IMR-90 (cell line): ENCODE measurements around the gene PIPOX. TPM values are rescaled to one million over a fixed set of nuclear protein-coding genes. Genes with fewer than 3 reads are reported as not detected.

ENCODE experiments used
- ATAC-seq: fragments of 200-7000 bp; cut with Tn5 transposase; 2 replicates; pipeline ENCODE4 v1.9.1; 2020; ENCODE audit warnings: low read depth, mild to moderate bottlenecking, moderate library complexity
- BruUV-seq: library from RNA; stranded (reverse); fragments of 400-500 nt; replicated peaks from 2 replicates; lab custom pipeline; 2021; lab: Mats Ljungman, UMichigan
- CTCF ChIA-PET: fragments of 300-600 bp; formaldehyde crosslinking; extraction: SDS; loops from one replicate; lab custom pipeline; 2021; ENCODE audit warnings: antibody characterized with exemption; lab: Yijun Ruan, JAX
- POLR2A ChIA-PET: fragments of 300-600 bp; sonication (Branson Sonifier 250); formaldehyde crosslinking; loops from one replicate; lab custom pipeline; 2022; ENCODE audit warnings: antibody characterized with exemption; ENCODE audit not compliant: unreplicated experiment; lab: Charles Lee
- DNase-seq: peaks from one replicate; pipeline ENCODE4 v3.0.0; 2013
- H2AFZ ChIP-seq: replicated peaks from 2 replicates; pipeline ENCODE3; 2013; ENCODE audit warnings: low read length, mild to moderate bottlenecking; ENCODE audit not compliant: poor library complexity
- H2AK5ac ChIP-seq: 2 replicates; pipeline ENCODE4 v1.6.1; 2013; ENCODE audit warnings: low read depth, low read length, inconsistent platforms
- H2AK9ac ChIP-seq: replicated peaks from 2 replicates; pipeline ENCODE3; 2013; ENCODE audit warnings: mild to moderate bottlenecking, low read depth, low read length, moderate library complexity; ENCODE audit not compliant: poor library complexity
- H2BK120ac ChIP-seq: 2 replicates; pipeline ENCODE4 v1.6.1; 2013; ENCODE audit warnings: low read depth, low read length, inconsistent platforms
- H2BK15ac ChIP-seq: 3 replicates; pipeline ENCODE4 v1.6.1; 2013; ENCODE audit warnings: low read depth, low read length, inconsistent platforms
- H2BK20ac ChIP-seq: 2 replicates; pipeline ENCODE4 v1.6.1; 2013; ENCODE audit warnings: low read depth, mild to moderate bottlenecking, inconsistent platforms, low read length, moderate library complexity
- H2BK5ac ChIP-seq: 2 replicates; pipeline ENCODE4 v1.6.1; 2013; ENCODE audit warnings: mild to moderate bottlenecking, low read depth, low read length, inconsistent platforms; ENCODE audit not compliant: poor library complexity, severe bottlenecking
- H3K14ac ChIP-seq: replicated peaks from 2 replicates; pipeline ENCODE4 v1.6.1; 2013; ENCODE audit warnings: low read depth, low read length, inconsistent platforms
- H3K18ac ChIP-seq: 2 replicates; pipeline ENCODE4 v1.6.1; 2013; ENCODE audit warnings: low read depth, low read length, control low read depth
- H3K23ac ChIP-seq: 2 replicates; pipeline ENCODE4 v1.6.1; 2013; ENCODE audit warnings: low read depth, low read length, inconsistent platforms
- H3K27ac ChIP-seq: 2 replicates; pipeline ENCODE4 v1.5.1; 2013; ENCODE audit warnings: mild to moderate bottlenecking, control low read depth, low read length; ENCODE audit not compliant: insufficient read depth
- H3K27me3 ChIP-seq: 2 replicates; pipeline ENCODE4 v1.6.1; 2013; ENCODE audit warnings: low read length; ENCODE audit not compliant: control insufficient read depth, insufficient read depth
- H3K36me3 ChIP-seq: 2 replicates; pipeline ENCODE4 v1.6.1; 2013; ENCODE audit warnings: low read length, mixed read lengths; ENCODE audit not compliant: control insufficient read depth, insufficient read depth
- H3K4ac ChIP-seq: 2 replicates; pipeline ENCODE4 v1.6.1; 2013; ENCODE audit warnings: low read depth, low read length, inconsistent platforms
- H3K4me1 ChIP-seq: 2 replicates; pipeline ENCODE4 v1.6.1; 2013; ENCODE audit warnings: low read length, mixed read lengths; ENCODE audit not compliant: control insufficient read depth, insufficient read depth
- H3K4me2 ChIP-seq: 2 replicates; pipeline ENCODE4 v1.6.1; 2013; ENCODE audit warnings: low read depth, mild to moderate bottlenecking, control low read depth, low read length, moderate library complexity
- H3K4me3 ChIP-seq: 2 replicates; pipeline ENCODE4 v1.5.1; 2013; ENCODE audit warnings: low read depth, mild to moderate bottlenecking, control low read depth, low read length, moderate library complexity; ENCODE audit not compliant: insufficient read depth
- H3K56ac ChIP-seq: 2 replicates; pipeline ENCODE4 v1.6.1; 2013; ENCODE audit warnings: low read length, inconsistent platforms; ENCODE audit not compliant: insufficient read depth; ENCODE audit errors: extremely low read depth
- H3K79me1 ChIP-seq, 2 experiments: 2 replicates each; pipeline ENCODE4 v1.6.1; 2013; ENCODE audit warnings: low read length in 2 of 2, inconsistent platforms in 1 of 2, low read depth in 1 of 2
- H3K9ac ChIP-seq: 2 replicates; pipeline ENCODE4 v1.6.1; 2013; ENCODE audit warnings: low read depth, low read length, control low read depth
- H3K9me1 ChIP-seq: 2 replicates; pipeline ENCODE4 v1.6.1; 2013; ENCODE audit warnings: low read length, inconsistent platforms; ENCODE audit not compliant: insufficient read depth
- H3K9me3 ChIP-seq: 2 replicates; pipeline ENCODE4 v1.6.1; 2013; ENCODE audit warnings: low read length; ENCODE audit not compliant: control insufficient read depth, insufficient read depth
- H4K20me1 ChIP-seq: 2 replicates; pipeline ENCODE4 v1.6.1; 2013; ENCODE audit warnings: low read length, inconsistent platforms; ENCODE audit not compliant: insufficient read depth
- H4K5ac ChIP-seq: 2 replicates; pipeline ENCODE4 v1.6.1; 2013; ENCODE audit warnings: mild to moderate bottlenecking, low read depth, low read length, control low read depth
- H4K8ac ChIP-seq, 2 experiments: 2 replicates each; pipeline ENCODE4 v1.6.1; 2013; ENCODE audit warnings: low read depth in 2 of 2, low read length in 2 of 2, control low read depth in 1 of 2, inconsistent platforms in 1 of 2
- H4K91ac ChIP-seq: 2 replicates; pipeline ENCODE4 v1.6.1; 2013; ENCODE audit warnings: low read depth, low read length, inconsistent platforms; ENCODE audit not compliant: insufficient read depth
- BHLHE40 ChIP-seq: fragments of 150-350 bp; IDR thresholded peaks from 2 replicates; pipeline ENCODE4 v1.6.1; 2016; ENCODE audit warnings: mild to moderate bottlenecking, low read depth, low read length
- CHD1 ChIP-seq: IDR thresholded peaks from 2 replicates; pipeline ENCODE4 v1.6.1; 2012; ENCODE audit warnings: low read depth, low read length, improper control_type of control experiment
- FOS ChIP-seq: fragments of 150-350 bp; IDR thresholded peaks from 2 replicates; pipeline ENCODE4 v1.6.1; 2016; ENCODE audit warnings: low read depth, low read length
- MAFK ChIP-seq: IDR thresholded peaks from 2 replicates; pipeline ENCODE4 v1.6.1; 2012; ENCODE audit warnings: low read depth, low read length, improper control_type of control experiment
- POLR2A ChIP-seq: IDR thresholded peaks from 2 replicates; pipeline ENCODE4 v1.6.1; 2012; ENCODE audit warnings: mild to moderate bottlenecking, low read depth, low read length
- RAD21 ChIP-seq: IDR thresholded peaks from 2 replicates; pipeline ENCODE4 v1.6.1; 2012; ENCODE audit warnings: low read length, improper control_type of control experiment
- USF2 ChIP-seq: fragments of 150-350 bp; IDR thresholded peaks from 2 replicates; pipeline ENCODE4 v1.6.1; 2017; ENCODE audit warnings: mild to moderate bottlenecking, antibody characterized with exemption, low read length, low read depth
- WGBS, 2 experiments: methylation state at CpG; one replicate each; pipeline versions ENCODE4 v1.1.5 to v1.1.7; 2013; ENCODE audit warnings: missing lambda C conversion rate in 2 of 2; ENCODE audit not compliant: insufficient read length in 1 of 2; ENCODE audit errors: extremely low coverage in 2 of 2; 5-methylcytosine and 5-hydroxymethylcytosine counted together
- dilution Hi-C: fragments of 300-500 bp; cut with HindIII; formaldehyde crosslinking; loops from one replicate; pipeline ENCODE4 v1.14.3; 2018; ENCODE audit warnings: low sequenced_read_pairs; ENCODE audit not compliant: unreplicated experiment
- in situ Hi-C: fragments of 300-500 bp; cut with MboI; formaldehyde crosslinking; loops from 3 replicates; pipeline ENCODE4 v1.14.3; 2019; ENCODE audit warnings: low sequenced_read_pairs, inconsistent platforms, mixed read lengths
- intact Hi-C: fragments of 100-400 bp; cut with micrococcal nuclease; formaldehyde crosslinking; loops from 2 replicates; pipeline ENCODE4 v1.10.0; 2022
- polyA plus RNA-seq, 3 experiments: library from polyadenylated mRNA; depleted of rRNA; stranded (reverse); fragments of >200 nt; gene quantifications; 2 replicates each; pipeline ENCODE4 v1.2.3, GENCODE V29; 2012; ENCODE audit warnings: low replicate concordance in 1 of 3
- total RNA-seq: library from RNA; depleted of rRNA; stranded (reverse); fragments of >200 nt; gene quantifications from 2 replicates; pipeline ENCODE4 v1.2.3, GENCODE V29; 2012
- TF ChIP-seq, protein P1 (sequence below): conservative IDR thresholded peaks from 2 replicates; pipeline ENCODE4 v1.5.1; 2012; ENCODE audit warnings: mild to moderate bottlenecking, low read depth, low read length, improper control_type of control experiment

The PIPOX gene
- total and polyA plus RNA-seq, 2 of the 4 experiments (the other 2 are of a cell fraction): 0.43 to 1.3 TPM

DNA sequence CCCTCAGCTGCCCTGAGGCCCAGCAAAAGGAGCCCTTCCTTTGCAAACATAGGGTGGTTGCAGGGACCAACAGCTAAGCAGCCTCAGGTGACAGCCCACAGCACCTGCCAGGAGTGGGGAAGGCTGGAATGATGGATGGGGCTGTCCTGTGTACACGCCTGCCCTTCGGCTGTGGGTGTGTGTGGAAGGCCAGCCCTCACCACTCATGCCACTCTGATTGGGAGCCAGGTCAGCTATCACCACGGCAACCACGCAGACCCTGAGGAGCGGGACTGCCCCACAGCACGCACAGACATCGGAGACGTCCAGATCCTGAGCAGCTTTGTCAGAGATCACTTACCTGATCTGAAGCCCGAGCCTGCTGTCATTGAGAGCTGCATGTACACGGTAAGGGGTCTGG is 11.9 kb downstream of the PIPOX start:
- H3K23ac ChIP-seq: no peak overlapping the region
- no peak overlapping the region for H2BK20ac ChIP-seq
- H3K27ac ChIP-seq: no peak overlapping the region
- H2AFZ ChIP-seq: no peak overlapping the region
- in situ Hi-C loops: no loop called here
- H3K9me1 ChIP-seq: no peaks in the 10 kb centered on the region
- no peak overlapping the region for H3K18ac ChIP-seq
- DNase-seq (no peak), ATAC-seq (no peak)
- H3K27me3 ChIP-seq: peaks cover 69% of the 10 kb centered on the region
- TF ChIP-seq RAD21 (no peak), MAFK (no peak), CHD1 (no peak), FOS (no peak), BHLHE40 (no peak), POLR2A (no peak), USF2 (no peak)
- TF ChIP-seq, protein P1, sequence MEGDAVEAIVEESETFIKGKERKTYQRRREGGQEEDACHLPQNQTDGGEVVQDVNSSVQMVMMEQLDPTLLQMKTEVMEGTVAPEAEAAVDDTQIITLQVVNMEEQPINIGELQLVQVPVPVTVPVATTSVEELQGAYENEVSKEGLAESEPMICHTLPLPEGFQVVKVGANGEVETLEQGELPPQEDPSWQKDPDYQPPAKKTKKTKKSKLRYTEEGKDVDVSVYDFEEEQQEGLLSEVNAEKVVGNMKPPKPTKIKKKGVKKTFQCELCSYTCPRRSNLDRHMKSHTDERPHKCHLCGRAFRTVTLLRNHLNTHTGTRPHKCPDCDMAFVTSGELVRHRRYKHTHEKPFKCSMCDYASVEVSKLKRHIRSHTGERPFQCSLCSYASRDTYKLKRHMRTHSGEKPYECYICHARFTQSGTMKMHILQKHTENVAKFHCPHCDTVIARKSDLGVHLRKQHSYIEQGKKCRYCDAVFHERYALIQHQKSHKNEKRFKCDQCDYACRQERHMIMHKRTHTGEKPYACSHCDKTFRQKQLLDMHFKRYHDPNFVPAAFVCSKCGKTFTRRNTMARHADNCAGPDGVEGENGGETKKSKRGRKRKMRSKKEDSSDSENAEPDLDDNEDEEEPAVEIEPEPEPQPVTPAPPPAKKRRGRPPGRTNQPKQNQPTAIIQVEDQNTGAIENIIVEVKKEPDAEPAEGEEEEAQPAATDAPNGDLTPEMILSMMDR: no peak
- H4K91ac ChIP-seq: no peak overlapping the region
- no peak overlapping the region for H4K5ac ChIP-seq
- H3K9me3 ChIP-seq: 0 out of 2 replicates have a peak, but pooled peaks cover 2% of the 10 kb centered on the region
- H3K9ac ChIP-seq: no peak overlapping the region
- H3K56ac ChIP-seq: no peak overlapping the region
- H4K8ac ChIP-seq: no peak overlapping the region
- H3K36me3 ChIP-seq: no peaks in the 10 kb centered on the region
- 0% methylated on average over 1 of the region's 10 CpGs; no CpG with 5 or more reads in 1 of the 2 experiments for WGBS, 2 experiments
- ChIA-PET CTCF (no interaction called here), POLR2A (no interaction called here)
- no peak overlapping the region for H2BK5ac ChIP-seq
- no peaks in the 10 kb centered on the region for H3K4me1 ChIP-seq
- dilution Hi-C loops: no loop called here
- no peak overlapping the region for H3K14ac ChIP-seq
- no peak overlapping the region for H3K4me2 ChIP-seq
- no peak overlapping the region for H3K4ac ChIP-seq
- no peak overlapping the region for H2AK9ac ChIP-seq
- no peaks in the 10 kb centered on the region for H3K79me1 ChIP-seq
- no TSS peak for BruUV-seq
- intact Hi-C loops: no loop called here
- H4K20me1 ChIP-seq: no peaks in the 10 kb centered on the region
- no peak overlapping the region for H3K4me3 ChIP-seq
- no peak overlapping the region for H2BK120ac ChIP-seq
- no peak overlapping the region for H2BK15ac ChIP-seq
- no peak overlapping the region for H2AK5ac ChIP-seq
